Measurements from ENCODE around the gene SPAG8.

Gene SPAG8

DNA sequence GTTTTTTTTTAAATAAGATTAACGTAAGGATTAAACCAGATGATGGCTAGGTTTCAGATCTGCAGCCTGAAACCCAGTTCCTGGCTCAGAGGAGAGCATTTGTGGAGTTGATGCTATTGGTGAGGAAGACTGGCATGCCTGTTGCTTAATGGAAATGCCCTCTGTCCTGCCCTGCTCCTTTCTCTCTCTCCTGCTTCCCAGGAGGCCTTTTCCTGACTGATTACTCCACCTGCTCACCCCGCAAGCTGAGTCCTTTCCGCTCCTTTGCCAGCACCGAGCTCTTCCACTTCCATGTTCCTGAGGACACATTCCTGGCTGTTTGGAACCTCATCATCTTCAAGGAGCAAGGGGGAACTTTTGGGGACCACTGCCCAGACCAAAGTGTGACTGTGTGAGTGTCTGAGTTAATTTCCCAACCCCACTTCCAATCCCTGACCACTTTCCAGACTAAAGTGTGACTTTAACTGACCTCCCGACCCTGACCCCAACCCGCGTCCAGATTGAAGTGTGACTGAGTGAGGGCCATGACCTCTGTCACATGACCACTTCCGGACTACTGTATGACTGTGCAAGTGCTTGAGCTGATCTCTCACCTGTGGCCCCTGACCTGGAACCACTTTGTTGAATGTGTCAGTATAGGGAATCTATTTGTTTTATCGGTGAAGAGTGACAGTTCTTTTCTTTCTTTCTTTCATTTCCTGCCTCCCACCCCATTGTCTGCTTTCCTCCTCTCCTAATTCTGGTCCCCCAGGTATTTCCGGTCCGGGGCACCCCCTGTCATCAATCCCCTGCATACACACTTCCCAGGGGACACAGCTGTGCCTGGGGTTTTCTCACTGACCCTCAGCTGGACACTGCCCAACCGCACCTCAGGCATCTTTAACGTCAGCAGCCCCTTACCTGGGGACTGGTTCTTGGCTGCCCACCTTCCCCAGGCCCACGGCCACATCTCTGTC, 22.5 kb upstream of the SPAG8 start:
- H3K4me1 ChIP-seq (ENCODE audit: control insufficient read depth, insufficient read depth, low read length): peaks cover 51% of the 10 kb centered on the region
- H3K36me3 ChIP-seq (ENCODE audit: control insufficient read depth, insufficient read depth, low read length): no peaks in the 10 kb centered on the region
- H3K9me3 ChIP-seq (ENCODE audit: control insufficient read depth, low read length): no peaks in the 10 kb centered on the region
- H3K4me3 ChIP-seq (ENCODE audit: low read length): no peak overlapping the region
- peak overlapping the region; percentile 57 for H3K9ac ChIP-seq (ENCODE audit: low read length)
- H3K27me3 ChIP-seq (ENCODE audit: control insufficient read depth, insufficient read depth, low read length): no peaks in the 10 kb centered on the region

DNA sequence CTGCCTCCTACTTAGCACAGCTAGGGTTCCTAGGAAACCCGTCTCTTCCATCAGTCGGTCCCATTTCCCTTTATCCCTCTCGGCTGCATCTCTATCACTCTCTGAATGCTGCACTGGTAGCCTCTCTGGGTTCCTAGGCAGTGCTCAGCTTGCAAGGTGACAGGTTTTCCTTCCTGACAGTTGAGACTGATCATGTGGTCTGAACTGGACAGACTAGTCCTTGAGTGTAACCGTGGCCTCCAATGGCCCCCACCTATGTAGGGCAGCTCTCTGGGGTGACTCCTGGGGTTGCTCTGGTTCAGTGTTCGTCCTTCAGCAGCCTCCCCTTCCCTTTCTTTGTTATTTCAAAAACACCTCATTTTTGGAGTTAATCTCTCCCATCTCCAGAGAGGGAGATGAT, 20.8 kb upstream of the SPAG8 start:
- Histone ChIP-seq H3K9ac (ENCODE audit: low read length) (peak overlapping the region; percentile 57), H3K4me3 (ENCODE audit: low read length) (no peak overlapping the region), H3K36me3 (ENCODE audit: control insufficient read depth, insufficient read depth, low read length) (no peaks in the 10 kb centered on the region)

GRCh38 chr9:35831040-35831439, 19.0 kb upstream of the SPAG8 start:
- H3K27me3 ChIP-seq (ENCODE audit: control insufficient read depth, insufficient read depth, low read length): no peaks in the 10 kb centered on the region
- H3K36me3 ChIP-seq (ENCODE audit: control insufficient read depth, insufficient read depth, low read length): no peaks in the 10 kb centered on the region
- H3K9ac ChIP-seq (ENCODE audit: low read length): no peak overlapping the region
- H3K9me3 ChIP-seq (ENCODE audit: control insufficient read depth, low read length): no peaks in the 10 kb centered on the region
- H3K4me1 ChIP-seq (ENCODE audit: control insufficient read depth, insufficient read depth, low read length): peaks cover 63% of the 10 kb centered on the region
- no peak overlapping the region for H3K4me3 ChIP-seq (ENCODE audit: low read length)

More for the DNA sequence above, 20.8 kb upstream of the SPAG8 start:
- H3K9me3 ChIP-seq (ENCODE audit: control insufficient read depth, low read length): no peaks in the 10 kb centered on the region
- H3K4me1 ChIP-seq (ENCODE audit: control insufficient read depth, insufficient read depth, low read length): peaks cover 58% of the 10 kb centered on the region
- H3K27me3 ChIP-seq (ENCODE audit: control insufficient read depth, insufficient read depth, low read length): no peaks in the 10 kb centered on the region

- Histone ChIP-seq H3K9me3 (ENCODE audit: control insufficient read depth, low read length) (no peaks in the 10 kb centered on the region), H3K4me3 (ENCODE audit: low read length) (peak overlapping the region; percentile 38), H3K9ac (ENCODE audit: low read length) (peak overlapping the region; percentile 90), H3K4me1 (ENCODE audit: control insufficient read depth, insufficient read depth, low read length) (peaks cover 53% of the 10 kb centered on the region), H3K36me3 (ENCODE audit: control insufficient read depth, insufficient read depth, low read length) (no peaks in the 10 kb centered on the region), H3K27me3 (ENCODE audit: control insufficient read depth, insufficient read depth, low read length) (no peaks in the 10 kb centered on the region)
Observed at GRCh38 chr9:35829764-35830096, 17.7 kb upstream of the SPAG8 start.

DNA sequence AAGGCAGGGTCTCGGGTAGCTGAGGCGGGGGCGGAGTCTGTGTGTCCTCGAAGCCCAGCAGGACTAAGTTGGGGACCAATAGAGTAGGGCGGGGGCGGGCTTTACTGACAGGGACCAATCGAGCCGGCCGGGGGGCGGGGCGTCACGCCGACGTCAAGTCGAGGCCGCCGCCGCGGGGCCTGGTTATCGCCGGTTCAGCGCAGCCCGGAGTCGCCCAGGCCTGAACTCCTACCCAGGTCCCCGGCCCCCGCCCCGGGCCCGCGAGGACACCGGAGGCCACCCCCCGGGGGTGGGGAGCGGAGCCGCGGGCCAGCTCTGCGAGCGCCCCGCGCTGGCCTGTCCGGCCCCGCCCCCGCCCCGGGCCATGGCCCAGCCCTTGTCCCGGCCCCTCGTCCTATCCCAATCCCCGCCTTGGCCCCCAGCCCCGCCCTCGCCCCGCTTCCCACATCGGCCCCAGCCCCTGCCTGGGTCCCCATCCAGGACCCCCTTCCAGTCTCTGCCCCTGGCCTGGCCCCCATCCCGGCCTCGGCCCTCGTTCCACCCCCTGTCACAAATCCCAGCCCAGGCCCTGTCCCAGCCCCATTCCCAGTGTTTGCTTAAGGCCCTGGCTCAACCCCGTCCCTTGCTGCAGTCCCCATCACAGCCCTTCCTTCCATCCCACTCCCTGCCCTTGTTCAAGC, 17.2 kb upstream of the SPAG8 start, which contains the start of gene TMEM8B:
TMEM8B (plus strand) TSS at position 145 of the 680 bp plus-strand sequence; CDS start at position 365, 220 bp downstream.
- Histone ChIP-seq H3K4me3 (ENCODE audit: low read length) (peak within 1 kb of the TSS; percentile 65), H3K9ac (ENCODE audit: low read length) (peak within 1 kb of the TSS; percentile 90), H3K9me3 (ENCODE audit: control insufficient read depth, low read length) (no peaks in the 10 kb centered on the region), H3K27me3 (ENCODE audit: control insufficient read depth, insufficient read depth, low read length) (no peaks in the 10 kb centered on the region), H3K36me3 (ENCODE audit: control insufficient read depth, insufficient read depth, low read length) (no peaks in the 10 kb centered on the region), H3K4me1 (ENCODE audit: control insufficient read depth, insufficient read depth, low read length) (peaks cover 48% of the 10 kb centered on the region)

DNA sequence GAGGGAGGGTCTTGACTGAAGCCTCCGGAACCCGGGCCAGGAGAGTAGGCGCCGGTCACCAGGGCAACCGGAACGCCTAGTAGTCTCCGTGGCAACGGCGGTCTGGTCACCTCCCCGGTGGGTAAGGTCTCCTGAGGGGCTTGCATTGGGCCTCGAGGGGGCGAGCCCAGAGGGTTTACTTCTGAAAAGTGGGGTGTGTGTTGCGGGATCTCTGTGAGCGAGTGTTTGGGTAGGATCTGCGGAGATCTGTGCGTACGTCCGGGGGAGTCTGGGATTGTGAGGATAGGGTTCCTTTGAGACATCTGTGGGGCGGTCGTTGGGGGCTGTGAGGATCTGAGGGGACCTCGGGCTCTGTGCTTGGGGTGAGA, 16.6 kb upstream of the SPAG8 start, which contains the start of gene FAM221B:
FAM221B (minus strand) TSS at position 17 of the 368 bp plus-strand sequence. CDS start 2,571 bp downstream, outside the sequence.
- Histone ChIP-seq H3K9ac (ENCODE audit: low read length) (peak within 1 kb of the TSS; percentile 90), H3K4me1 (ENCODE audit: control insufficient read depth, insufficient read depth, low read length) (peaks cover 43% of the 10 kb centered on the region), H3K4me3 (ENCODE audit: low read length) (peak within 1 kb of the TSS; percentile 65), H3K27me3 (ENCODE audit: control insufficient read depth, insufficient read depth, low read length) (no peaks in the 10 kb centered on the region), H3K36me3 (ENCODE audit: control insufficient read depth, insufficient read depth, low read length) (no peaks in the 10 kb centered on the region), H3K9me3 (ENCODE audit: control insufficient read depth, low read length) (no peaks in the 10 kb centered on the region)

GRCh38 chr9:35827486-35827885, 15.4 kb upstream of the SPAG8 start:
- Histone ChIP-seq H3K4me1 (ENCODE audit: control insufficient read depth, insufficient read depth, low read length) (peaks cover 32% of the 10 kb centered on the region), H3K9ac (ENCODE audit: low read length) (no peak overlapping the region), H3K9me3 (ENCODE audit: control insufficient read depth, low read length) (no peaks in the 10 kb centered on the region), H3K27me3 (ENCODE audit: control insufficient read depth, insufficient read depth, low read length) (no peaks in the 10 kb centered on the region), H3K4me3 (ENCODE audit: low read length) (no peak overlapping the region), H3K36me3 (ENCODE audit: control insufficient read depth, insufficient read depth, low read length) (no peaks in the 10 kb centered on the region)

DNA sequence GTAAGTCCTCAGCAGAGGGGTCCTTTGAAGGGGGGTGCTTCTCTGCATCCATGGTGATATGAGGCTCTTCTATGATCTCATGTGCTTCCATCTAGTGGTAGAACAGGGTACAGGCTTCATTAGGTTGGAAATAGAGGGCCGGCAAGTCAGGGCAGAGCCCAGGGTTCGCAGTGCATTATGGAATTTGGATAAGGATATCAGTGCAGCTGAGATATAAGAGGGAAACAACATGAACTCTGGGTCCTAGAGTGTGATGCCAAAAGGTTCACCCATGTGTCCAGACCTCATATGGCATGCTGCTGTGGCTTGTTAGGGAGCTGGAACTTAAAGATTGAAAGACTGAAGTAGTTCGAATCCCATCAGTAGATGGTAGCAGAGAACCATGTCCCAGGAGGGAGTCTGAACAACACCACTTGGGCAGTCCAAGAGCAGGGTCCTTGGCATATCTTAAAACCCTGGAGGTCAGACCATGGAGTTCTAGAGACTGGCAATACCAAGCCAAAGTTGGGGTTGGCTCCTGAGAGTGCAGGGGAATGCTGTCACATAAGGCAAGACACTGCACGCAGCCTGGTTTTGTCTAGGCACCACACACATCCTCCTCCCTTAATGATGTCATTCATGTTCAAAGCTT, 14.1 kb upstream of the SPAG8 start:
- Histone ChIP-seq H3K27me3 (ENCODE audit: control insufficient read depth, insufficient read depth, low read length) (no peaks in the 10 kb centered on the region), H3K36me3 (ENCODE audit: control insufficient read depth, insufficient read depth, low read length) (no peaks in the 10 kb centered on the region), H3K9me3 (ENCODE audit: control insufficient read depth, low read length) (no peaks in the 10 kb centered on the region), H3K4me3 (ENCODE audit: low read length) (no peak overlapping the region), H3K9ac (ENCODE audit: low read length) (no peak overlapping the region), H3K4me1 (ENCODE audit: control insufficient read depth, insufficient read depth, low read length) (peaks cover 24% of the 10 kb centered on the region)

DNA sequence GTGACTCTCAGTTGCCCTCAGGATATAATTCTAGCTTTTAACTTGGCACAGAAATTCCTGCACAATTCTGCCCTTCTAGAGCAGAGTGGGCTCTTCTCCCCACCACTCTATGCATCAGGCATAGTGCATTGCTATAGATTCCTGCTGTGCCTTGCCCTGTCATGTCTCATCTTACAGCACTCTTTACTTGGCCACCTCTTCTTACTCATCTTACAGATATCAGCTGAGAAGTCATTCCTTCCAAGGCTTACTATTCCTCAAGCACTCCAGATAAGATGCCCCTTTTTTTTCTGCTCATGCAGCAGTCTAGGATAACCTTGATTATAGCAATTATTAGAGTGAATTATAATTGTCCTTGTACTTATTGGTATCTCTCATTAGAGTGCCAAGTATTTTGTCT, 10.9 kb upstream of the SPAG8 start:
- Histone ChIP-seq H3K4me3 (ENCODE audit: low read length) (no peak overlapping the region), H3K9me3 (ENCODE audit: control insufficient read depth, low read length) (no peaks in the 10 kb centered on the region), H3K27me3 (ENCODE audit: control insufficient read depth, insufficient read depth, low read length) (no peaks in the 10 kb centered on the region), H3K9ac (ENCODE audit: low read length) (no peak overlapping the region), H3K36me3 (ENCODE audit: control insufficient read depth, insufficient read depth, low read length) (no peaks in the 10 kb centered on the region), H3K4me1 (ENCODE audit: control insufficient read depth, insufficient read depth, low read length) (peaks cover 9% of the 10 kb centered on the region)

DNA sequence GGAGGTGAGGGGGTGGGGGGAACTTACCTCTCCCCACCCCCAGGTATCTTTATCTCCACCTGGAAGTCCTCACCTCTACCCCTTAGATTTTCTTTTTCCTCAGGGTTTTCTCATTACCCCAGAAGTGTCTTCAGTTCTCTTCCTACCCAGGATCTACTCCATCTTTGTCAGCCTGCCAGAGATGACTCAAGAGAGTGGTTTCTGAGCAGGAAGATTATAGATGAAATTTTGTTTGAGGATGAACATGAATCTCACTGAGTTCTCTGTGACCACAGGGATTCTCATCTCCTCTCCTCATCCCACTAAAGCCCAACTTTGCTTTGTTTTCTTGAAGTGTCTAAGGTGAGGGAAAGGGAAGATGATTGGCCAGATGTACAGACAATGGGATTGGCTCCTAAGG, 8.0 kb upstream of the SPAG8 start:
- Histone ChIP-seq H3K27me3 (ENCODE audit: control insufficient read depth, insufficient read depth, low read length) (no peaks in the 10 kb centered on the region), H3K4me1 (ENCODE audit: control insufficient read depth, insufficient read depth, low read length) (no peaks in the 10 kb centered on the region), H3K9ac (ENCODE audit: low read length) (no peak overlapping the region), H3K4me3 (ENCODE audit: low read length) (no peak overlapping the region), H3K36me3 (ENCODE audit: control insufficient read depth, insufficient read depth, low read length) (no peaks in the 10 kb centered on the region), H3K9me3 (ENCODE audit: control insufficient read depth, low read length) (no peaks in the 10 kb centered on the region)

DNA sequence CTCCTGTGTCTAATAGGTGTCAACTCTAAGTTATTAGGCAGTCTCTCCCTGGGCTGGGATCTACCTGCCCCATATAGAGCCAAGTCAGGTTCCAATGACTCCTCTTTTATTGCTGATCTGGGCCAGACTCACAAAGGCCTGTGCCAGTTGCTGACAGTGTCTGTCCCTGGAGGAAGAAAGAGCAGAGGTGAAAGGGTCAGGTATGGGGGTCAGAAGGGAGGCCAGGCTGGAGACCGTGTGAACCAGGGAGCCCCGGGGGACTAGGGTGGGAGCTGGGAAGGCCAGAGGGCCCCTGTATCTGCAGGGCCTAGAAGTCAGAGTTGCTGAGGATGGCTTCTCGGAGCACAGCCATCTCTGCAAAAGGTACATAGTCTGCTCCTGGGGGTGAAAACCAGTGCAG, 6.3 kb upstream of the SPAG8 start:
- Histone ChIP-seq H3K9ac (ENCODE audit: low read length) (no peak overlapping the region), H3K9me3 (ENCODE audit: control insufficient read depth, low read length) (no peaks in the 10 kb centered on the region), H3K27me3 (ENCODE audit: control insufficient read depth, insufficient read depth, low read length) (no peaks in the 10 kb centered on the region), H3K4me3 (ENCODE audit: low read length) (no peak overlapping the region), H3K36me3 (ENCODE audit: control insufficient read depth, insufficient read depth, low read length) (no peaks in the 10 kb centered on the region), H3K4me1 (ENCODE audit: control insufficient read depth, insufficient read depth, low read length) (peaks cover 10% of the 10 kb centered on the region)

GRCh38 chr9:35816708-35817107, 4.6 kb upstream of the SPAG8 start:
- no peaks in the 10 kb centered on the region for H3K9me3 ChIP-seq (ENCODE audit: control insufficient read depth, low read length)
- no peaks in the 10 kb centered on the region for H3K36me3 ChIP-seq (ENCODE audit: control insufficient read depth, insufficient read depth, low read length)
- peaks cover 22% of the 10 kb centered on the region for H3K4me1 ChIP-seq (ENCODE audit: control insufficient read depth, insufficient read depth, low read length)
- H3K4me3 ChIP-seq (ENCODE audit: low read length): no peak overlapping the region
- H3K9ac ChIP-seq (ENCODE audit: low read length): no peak overlapping the region
- H3K27me3 ChIP-seq (ENCODE audit: control insufficient read depth, insufficient read depth, low read length): no peaks in the 10 kb centered on the region
